SK-N-MC (cell line): ENCODE results near the gene CHRNA4.

Experiments
- EZH2 ChIP-seq: fragments of 200-600 bp; sonication (generic); IDR thresholded peaks from one replicate; pipeline ENCODE4 v1.6.1; 2017; ENCODE audit warnings: antibody characterized with exemption
- FOXP2 ChIP-seq: optimal IDR thresholded peaks from 2 replicates; pipeline ENCODE3; 2011; ENCODE audit warnings: mild to moderate bottlenecking, moderate library complexity; ENCODE audit not compliant: insufficient read depth; ENCODE audit errors: extremely low read length, control extremely low read depth
- POLR2AphosphoS5 ChIP-seq: IDR thresholded peaks from 2 replicates; pipeline ENCODE4 v1.6.1; 2012; ENCODE audit warnings: mild to moderate bottlenecking, low read depth, low read length, borderline replicate concordance

- TF ChIP-seq EZH2 (no peak), POLR2AphosphoS5 (no peak), FOXP2 (no peak)
Observed at GRCh38 chr20:63364801-63365585, 3.8 kb upstream of the CHRNA4 start.
